Sigmoid colon (tissue), 7 donors: ENCODE results near the gene ZNF217. TPM values are rescaled to one million over a fixed set of nuclear protein-coding genes. Genes with fewer than 3 reads are reported as not detected.
"Not testable (repeated sequence)": the region's sequence is repeated elsewhere in the genome, so short reads cannot be mapped to it uniquely, and the experiment has no call there.

Experiments used
- DNase-seq: peaks from one replicate; pipeline ENCODE4 v3.0.0-alpha.2; 2019
- H3K27ac ChIP-seq, 4 donors: fragments of 200-600 bp; sonication (generic); one replicate each; pipeline ENCODE4 v1.5.1; 2016 to 2019; ENCODE audit warnings: mild to moderate bottlenecking in 1 of 4
- H3K27me3 ChIP-seq, 3 donors: fragments of 200-600 bp; sonication (generic); one replicate each; pipeline ENCODE4 v1.5.1; 2019; ENCODE audit warnings: mild to moderate bottlenecking in 1 of 3
- H3K36me3 ChIP-seq, 4 donors: fragments of 200-600 bp; sonication (generic); one replicate each; pipeline ENCODE4 v1.5.1; 2016 to 2019
- H3K4me1 ChIP-seq, 4 donors: fragments of 200-600 bp; sonication (generic); one replicate each; pipeline ENCODE4 v1.5.1; 2017 to 2019
- H3K4me3 ChIP-seq, 4 donors: fragments of 200-600 bp; sonication (generic); one replicate each; pipeline ENCODE4 v1.5.1; 2017 to 2019; ENCODE audit warnings: mild to moderate bottlenecking in 2 of 4, moderate library complexity in 1 of 4
- H3K9me3 ChIP-seq, 4 donors: fragments of 200-600 bp in 3 of 4; sonication (generic) in 3 of 4; one replicate each; pipeline versions ENCODE4 v1.5.1 to v1.6.1; 2013 to 2019
- CTCF ChIP-seq, 4 experiments: fragments of 450-650 bp in 3 of 4; fragments of 200-600 bp in 1 of 4; IDR thresholded peaks; one replicate each; pipeline ENCODE4 v1.5.1; 2016 to 2019; ENCODE audit warnings: antibody characterized with exemption in 4 of 4, mild to moderate bottlenecking in 3 of 4, moderate library complexity in 2 of 4
- EP300 ChIP-seq, 4 donors: sonication (generic); formaldehyde crosslinking; IDR thresholded peaks; one replicate each; pipeline ENCODE4 v1.6.1; 2017; ENCODE audit warnings: antibody characterized with exemption in 4 of 4
- POLR2A ChIP-seq, 2 donors: fragments of 450-650 bp; IDR thresholded peaks; one replicate each; pipeline ENCODE4 v1.6.1; 2016; ENCODE audit warnings: antibody characterized with exemption in 2 of 2, mild to moderate bottlenecking in 2 of 2, moderate library complexity in 2 of 2
- POLR2AphosphoS5 ChIP-seq, 4 donors: sonication (generic); formaldehyde crosslinking; IDR thresholded peaks; one replicate each; pipeline ENCODE4 v1.6.1; 2017; ENCODE audit warnings: antibody characterized with exemption in 4 of 4
- WGBS, 2 donors: extraction: QIAGEN DNeasy Blood & Tissue Kit; methylation state at CpG; one replicate each; pipeline ENCODE4 v1.1.7; 2013; 5-methylcytosine and 5-hydroxymethylcytosine counted together
- intact Hi-C: fragments of 100-400 bp; cut with DNase I; formaldehyde crosslinking; loops from one replicate; pipeline ENCODE4 v1.15.1; 2023
- polyA plus RNA-seq, 3 donors: library from polyadenylated mRNA; stranded (reverse); fragments of 200-250 nt; gene quantifications; one replicate each; pipeline ENCODE4 v1.2.3, GENCODE V29; 2013
- total RNA-seq, 4 donors: library from RNA; depleted of rRNA; stranded (reverse); fragments of >200 nt; gene quantifications; one replicate each; pipeline ENCODE4 v1.1.0, GENCODE V29; 2016
- donor health status: healthy with polysubstance abuse.
- donor health status: Bipolar disorder and iron deficiency.
- donor health status: healthy.

ZNF217 gene
- total and polyA plus RNA-seq, 7 donors: 11.4 to 27.0 (median 18.4) TPM

GRCh38 chr20:53539516-53539915 is 54.1 kb downstream of the ZNF217 start:
- Histone ChIP-seq H3K4me3 (no peak overlapping the region), H3K9me3 (no peaks in the 10 kb centered on the region), H3K36me3 (no peaks in the 10 kb centered on the region), H3K4me1 (no peaks in the 10 kb centered on the region), H3K27ac (no peak overlapping the region), H3K27me3 (no peaks in the 10 kb centered on the region)
- TF ChIP-seq POLR2A (IDR thresholded peaks at IDR 0.05) (no peak), CTCF (IDR thresholded peaks at IDR 0.05) (no peak), POLR2AphosphoS5 (IDR thresholded peaks at IDR 0.05) (no peak)
- WGBS, 2 donors: 65 to 73% methylated on average over 4 of the region's 4 CpGs
- DNase-seq: no peak
- intact Hi-C loops: no loop called here

GRCh38 chr20:53536382-53536781 is 57.3 kb downstream of the ZNF217 start:
- H3K9me3 ChIP-seq, H3K27ac ChIP-seq, H3K27me3 ChIP-seq, DNase-seq, H3K4me3 ChIP-seq, H3K36me3 ChIP-seq, intact Hi-C loops, H3K4me1 ChIP-seq: not testable (repeated sequence)
- 86 to 91% methylated on average over 3 of the region's 3 CpGs for WGBS, 2 donors

- no peaks in the 10 kb centered on the region for H3K9me3 ChIP-seq
- no peaks in the 10 kb centered on the region for H3K36me3 ChIP-seq
- H3K4me1 ChIP-seq: no peaks in the 10 kb centered on the region
- no peak overlapping the region for H3K27ac ChIP-seq
- H3K4me3 ChIP-seq: no peak overlapping the region
- no peaks in the 10 kb centered on the region for H3K27me3 ChIP-seq
- WGBS, 2 donors: 86 to 89% methylated on average over 4 of the region's 4 CpGs
- intact Hi-C loops: no loop called here
- TF ChIP-seq EP300 (IDR thresholded peaks at IDR 0.05): no peak
- no peak for TF ChIP-seq POLR2A (IDR thresholded peaks at IDR 0.05)
- no peak for TF ChIP-seq POLR2AphosphoS5 (IDR thresholded peaks at IDR 0.05)
- no peak for TF ChIP-seq CTCF (IDR thresholded peaks at IDR 0.05)
- DNase-seq: no peak
Measured at GRCh38 chr20:53535878-53536277, 57.8 kb downstream of the ZNF217 start.

- H3K4me1 ChIP-seq: no peaks in the 10 kb centered on the region
- H3K9me3 ChIP-seq: no peaks in the 10 kb centered on the region
- no peak overlapping the region for H3K4me3 ChIP-seq
- WGBS, 2 donors: 84 to 86% methylated on average over 7 of the region's 7 CpGs
- H3K27ac ChIP-seq: no peak overlapping the region
- intact Hi-C loops: no loop called here
- no peak for DNase-seq
- H3K27me3 ChIP-seq: no peaks in the 10 kb centered on the region
- TF ChIP-seq POLR2AphosphoS5 (IDR thresholded peaks at IDR 0.05): no peak
- TF ChIP-seq EP300 (IDR thresholded peaks at IDR 0.05): no peak
- TF ChIP-seq POLR2A (IDR thresholded peaks at IDR 0.05): no peak
- no peak for TF ChIP-seq CTCF (IDR thresholded peaks at IDR 0.05)
- no peaks in the 10 kb centered on the region for H3K36me3 ChIP-seq
Measured at GRCh38 chr20:53534037-53534436, 59.6 kb downstream of the ZNF217 start.

- intact Hi-C loops: no loop called here
- DNase-seq: no peak
- Histone ChIP-seq H3K4me3 (no peak overlapping the region), H3K36me3 (no peaks in the 10 kb centered on the region), H3K9me3 (no peaks in the 10 kb centered on the region), H3K27me3 (no peaks in the 10 kb centered on the region), H3K27ac (no peak overlapping the region), H3K4me1 (no peaks in the 10 kb centered on the region)
- WGBS, 2 donors: 92 to 94% methylated on average over 1 of the region's 1 CpG
- TF ChIP-seq POLR2AphosphoS5 (IDR thresholded peaks at IDR 0.05) (no peak), POLR2A (IDR thresholded peaks at IDR 0.05) (no peak), CTCF (IDR thresholded peaks at IDR 0.05) (no peak), EP300 (IDR thresholded peaks at IDR 0.05) (no peak)
Measured at GRCh38 chr20:53533500-53533899, 60.1 kb downstream of the ZNF217 start.

GRCh38 chr20:53532654-53533312 is 60.9 kb downstream of the ZNF217 start:
- H3K4me3 ChIP-seq, DNase-seq, H3K4me1 ChIP-seq, intact Hi-C loops, H3K36me3 ChIP-seq, H3K27ac ChIP-seq, H3K27me3 ChIP-seq, H3K9me3 ChIP-seq: not testable (repeated sequence)
- 74 to 84% methylated on average over 6 of the region's 6 CpGs for WGBS, 2 donors
